ENCODE results near the gene RAPGEF3.

DNA sequence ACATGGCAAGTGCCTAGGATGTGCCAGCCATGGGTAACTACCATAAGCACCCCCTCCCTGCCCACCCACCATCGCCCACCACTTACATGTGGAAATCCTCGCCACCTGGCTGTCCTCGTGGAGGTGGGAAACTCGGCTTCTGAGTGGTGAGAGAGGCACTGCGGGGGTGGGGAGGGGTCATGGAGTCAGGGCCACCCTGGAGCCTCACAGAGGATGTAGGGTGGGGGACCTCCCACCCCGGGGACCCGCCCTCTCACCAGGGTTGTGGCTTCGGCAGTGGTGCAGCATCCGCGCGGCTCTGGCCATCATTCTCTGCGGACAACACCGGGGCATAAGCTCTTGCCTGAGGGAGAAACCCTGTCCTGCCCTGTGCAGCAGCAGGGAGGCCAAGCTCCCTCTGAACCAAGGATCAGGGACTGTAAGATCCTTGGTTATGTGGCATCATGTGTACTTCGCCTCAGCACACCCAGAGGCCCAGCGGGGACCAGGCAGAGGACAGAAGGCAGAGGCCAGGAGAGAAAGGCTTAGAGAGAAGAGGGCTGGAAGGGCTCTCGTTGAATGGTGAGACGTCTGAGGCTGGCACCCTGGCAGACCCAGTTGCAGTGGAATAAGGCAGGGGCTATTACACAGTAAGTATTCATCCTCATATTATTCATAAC lies 20.6 kb downstream of the RAPGEF3 start:
- TF ChIP-seq CTCF (IDR thresholded peaks at IDR 0.05) (peak in 1 of 3 donors; percentile 10), POLR2A (IDR thresholded peaks at IDR 0.05) (no peak), EP300 (IDR thresholded peaks at IDR 0.05) (no peak)
